CD4-positive, alpha-beta T cell treated with Interferon gamma for 1 hour (primary cell): ENCODE measurements around the gene OR2D3.
"Not testable (repeated sequence)": the region's sequence is repeated elsewhere in the genome, so short reads cannot be mapped to it uniquely, and the experiment has no call there.

ENCODE experiments used
- DNase-seq: peaks from one replicate; pipeline ENCODE4 v3.0.0-alpha.2; 2020

Gene OR2D3

GRCh38 chr11:6928916-6929315 is 8.1 kb downstream of the OR2D3 start:
- no peak for DNase-seq

GRCh38 chr11:6931146-6931713 is 10.4 kb downstream of the OR2D3 start:
- no peak for DNase-seq

- DNase-seq = no peak
Observed at GRCh38 chr11:6932145-6932544, 11.3 kb downstream of the OR2D3 start.

GRCh38 chr11:6941970-6942369 is 21.2 kb downstream of the OR2D3 start:
- DNase-seq = no peak

GRCh38 chr11:6943131-6943530 is 22.3 kb downstream of the OR2D3 start:
- DNase-seq = no peak

GRCh38 chr11:6954248-6954647 is 33.4 kb downstream of the OR2D3 start:
- not testable (repeated sequence) for DNase-seq

- no peak for DNase-seq
Observed at GRCh38 chr11:6962141-6962540, 41.3 kb downstream of the OR2D3 start.

- DNase-seq = no peak
Observed at GRCh38 chr11:6962673-6963072, 41.9 kb downstream of the OR2D3 start.

- DNase-seq = no peak
Observed at GRCh38 chr11:6968816-6969215, 48.0 kb downstream of the OR2D3 start.

- not testable (repeated sequence) for DNase-seq
Observed at GRCh38 chr11:6969854-6970253, 49.1 kb downstream of the OR2D3 start.
